Hematopoietic multipotent progenitor cell treated with erythropoietin and hydrocortisone succinate and interleukin-3 and kit ligand, for 8 days (in vitro differentiated cells): ENCODE data around the gene MAGT1.
A peak's percentile ranks its signal among the peaks of the same experiment; 100 is the strongest.
"Not testable (repeated sequence)": the region's sequence is repeated elsewhere in the genome, so short reads cannot be mapped to it uniquely, and the experiment has no call there.

Experiments used
- DNase-seq: peaks from one replicate; pipeline ENCODE4 v3.0.0-alpha.2; 2015

Gene MAGT1

GRCh38 chrX:77894921-77895886, at the start of gene MAGT1:
Gene MAGT1, minus strand, starts transcription at chrX:77895435. Its CDS starts 25 bp downstream, at chrX:77895410.
- DNase-seq, result peak; percentile 98

DNA sequence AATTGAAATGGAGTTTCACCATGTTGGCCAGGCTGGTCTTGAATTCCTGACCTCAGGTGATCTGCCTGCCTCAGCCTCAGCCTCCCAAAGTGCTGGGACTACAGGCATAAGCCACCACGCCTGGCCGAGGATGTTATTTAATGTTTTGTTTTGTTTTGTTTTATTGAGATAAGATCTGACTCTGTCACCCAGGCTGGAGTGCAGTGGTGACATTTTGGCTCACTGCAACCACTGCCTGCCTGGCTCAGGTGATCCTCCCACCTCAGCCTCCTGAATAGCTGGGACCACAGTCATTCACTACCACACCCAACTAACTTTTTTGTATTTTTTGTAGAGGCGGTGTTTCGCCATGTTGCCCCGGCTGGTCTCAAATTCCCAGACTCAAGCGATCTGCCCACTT, 49.8 kb upstream of the MAGT1 start:
- not testable (repeated sequence) for DNase-seq

DNA sequence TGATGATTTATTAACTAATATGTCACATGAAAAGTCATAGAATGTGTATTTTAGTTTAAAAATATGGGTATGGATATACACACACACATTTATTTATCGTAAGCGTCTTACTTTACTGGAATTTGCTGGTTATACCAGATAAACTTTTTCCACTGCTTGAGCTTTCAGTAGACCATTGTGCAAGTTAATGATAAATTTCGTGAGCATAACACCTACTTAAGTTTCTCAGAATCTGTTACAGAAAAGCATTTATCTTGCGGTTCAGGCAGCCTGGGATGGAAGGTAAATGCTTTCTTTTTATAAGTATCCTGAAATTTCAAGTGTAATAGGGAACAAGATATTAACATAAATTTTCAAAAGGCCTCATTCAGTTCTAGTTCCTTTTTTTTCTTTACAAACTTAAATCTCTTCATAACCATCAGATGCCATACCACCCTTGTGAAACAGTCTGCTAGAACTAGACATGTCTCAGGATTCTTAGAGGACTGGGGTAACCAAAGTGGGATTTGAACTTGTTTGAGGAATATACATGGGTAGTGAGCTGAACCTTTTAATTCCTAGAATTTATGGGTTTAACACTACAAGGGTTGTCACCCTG, 42.9 kb upstream of the MAGT1 start:
- peak; percentile 86 for DNase-seq

GRCh38 chrX:77937291-77937690, 42.1 kb upstream of the MAGT1 start:
- DNase-seq, result peak; percentile 32

DNA sequence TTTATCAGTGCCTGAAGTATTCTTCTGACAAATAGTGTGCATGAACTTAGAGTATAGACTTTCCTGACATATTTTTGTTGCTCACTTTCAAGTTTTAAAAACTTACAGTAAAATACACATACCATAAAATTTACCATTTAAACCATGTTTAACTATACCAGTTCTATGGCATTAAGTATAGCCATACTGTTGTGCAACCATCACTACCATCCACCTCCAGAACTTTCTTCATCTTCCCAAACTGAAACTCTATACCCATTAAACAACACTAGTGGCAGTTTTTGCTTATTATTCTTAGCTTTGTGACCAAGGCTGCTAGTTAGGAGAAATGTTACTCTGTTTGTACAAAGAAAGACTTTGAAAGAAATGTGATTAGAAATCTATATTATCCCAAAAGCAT, 41.1 kb upstream of the MAGT1 start:
- DNase-seq, result no peak

GRCh38 chrX:77935886-77936285, 40.7 kb upstream of the MAGT1 start:
- DNase-seq, result no peak

- no peak for DNase-seq
Observed at GRCh38 chrX:77930581-77930980, 35.3 kb upstream of the MAGT1 start.

DNA sequence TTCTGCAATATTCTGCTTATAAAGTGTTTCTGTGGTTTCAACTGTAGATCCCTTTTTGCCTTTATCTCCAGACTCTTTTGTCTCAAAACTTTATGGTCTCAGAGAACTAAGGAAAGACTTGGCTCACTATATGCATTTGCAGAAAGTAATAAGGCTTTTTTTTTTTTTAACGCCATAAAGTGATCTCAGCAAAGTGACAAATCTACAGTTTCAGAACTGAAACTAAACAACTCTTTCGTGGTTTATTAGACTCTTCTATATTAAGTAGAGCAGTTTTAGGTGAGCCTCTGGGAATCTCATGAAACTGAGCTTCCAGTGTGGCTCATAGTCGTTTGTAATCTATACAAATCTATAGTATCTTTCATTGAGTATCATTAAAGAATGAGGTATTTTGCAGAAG, 30.5 kb upstream of the MAGT1 start:
- DNase-seq, result no peak

DNA sequence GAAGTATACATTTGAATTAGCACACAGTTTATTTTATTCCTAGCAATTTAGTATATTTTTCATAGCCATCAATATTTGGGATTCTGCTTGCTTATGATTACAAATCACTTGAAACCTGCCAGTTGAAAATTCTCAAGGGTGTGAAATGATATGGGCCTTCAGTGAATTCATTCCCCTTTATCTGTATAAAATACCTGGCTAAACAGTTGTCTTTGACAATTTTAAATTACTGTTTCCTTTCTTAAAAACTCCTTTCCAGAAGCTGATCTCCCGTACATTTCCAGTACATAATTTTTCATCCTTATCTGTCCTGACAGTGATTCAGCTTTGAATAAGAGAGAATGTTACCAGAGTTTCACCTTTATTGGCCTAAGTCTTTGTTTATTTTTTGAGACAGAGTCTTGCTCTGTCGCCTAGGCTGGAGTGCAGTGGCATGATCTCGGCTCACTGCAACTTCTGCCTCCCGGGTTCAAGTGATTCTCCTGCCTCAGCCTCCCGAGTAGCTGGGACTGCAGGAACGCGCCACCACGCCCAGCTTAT, 29.2 kb upstream of the MAGT1 start:
- DNase-seq, result no peak

DNA sequence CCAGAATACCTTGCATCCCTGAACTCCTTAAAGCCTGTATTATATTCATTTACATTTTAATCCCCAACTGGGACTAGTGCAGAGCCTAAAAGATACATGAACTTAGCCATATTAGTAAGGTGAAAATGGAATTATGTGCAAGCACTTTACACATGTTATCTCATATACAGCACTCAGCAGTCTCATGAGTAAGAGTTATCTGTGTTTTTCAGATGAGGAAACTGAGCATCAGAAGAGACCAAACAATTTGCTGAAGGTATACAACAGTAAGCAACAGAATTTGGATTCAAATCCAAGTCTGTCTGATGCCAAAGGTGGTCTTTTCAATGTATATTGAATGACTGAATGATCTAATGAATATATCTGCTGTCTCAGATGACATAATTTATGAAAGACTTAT, 27.6 kb upstream of the MAGT1 start:
- DNase-seq, result peak; percentile 73

DNA sequence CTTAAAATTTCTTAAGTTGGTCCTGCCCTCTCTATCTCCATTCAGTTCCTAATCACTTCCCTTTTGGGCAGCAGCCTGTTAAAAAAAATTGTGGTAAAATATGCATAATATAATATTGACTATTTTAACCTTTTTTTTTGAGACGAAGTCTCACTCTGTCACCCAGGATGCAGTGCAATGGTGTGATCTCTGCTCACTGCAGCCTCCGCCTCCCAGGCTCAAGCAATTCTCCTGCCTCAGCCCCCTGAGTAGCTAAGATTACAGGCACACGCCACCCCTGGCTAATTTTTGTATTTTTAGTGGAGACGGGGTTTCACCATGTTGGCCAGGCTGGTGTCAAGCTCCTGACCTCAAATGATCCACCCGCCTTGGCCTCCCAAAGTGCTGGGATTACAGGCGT, 24.1 kb upstream of the MAGT1 start:
- not testable (repeated sequence) for DNase-seq

DNA sequence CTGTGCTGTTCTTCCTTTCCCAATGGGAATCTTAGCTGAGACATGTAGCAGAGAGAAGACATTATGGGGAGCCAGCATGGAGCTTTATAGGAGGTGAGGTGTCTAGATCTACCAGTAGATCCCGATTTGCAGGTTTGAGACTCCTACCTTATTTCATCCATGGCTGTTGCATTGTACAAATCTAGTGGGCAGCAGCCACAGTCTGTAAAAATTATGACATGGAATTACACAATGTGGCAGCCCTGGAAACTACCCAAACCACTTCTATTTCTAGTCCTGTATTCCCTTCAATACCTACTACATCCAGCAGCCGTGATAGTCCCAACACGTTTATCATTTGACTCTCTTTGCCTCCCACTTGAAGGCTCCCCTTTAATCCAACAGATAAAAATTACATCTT, 23.3 kb upstream of the MAGT1 start:
- no peak for DNase-seq

- DNase-seq, result no peak
Observed at GRCh38 chrX:77917294-77917933, 22.2 kb upstream of the MAGT1 start.

- peak; percentile 94 for DNase-seq
Observed at GRCh38 chrX:77910108-77910840, 15.0 kb upstream of the MAGT1 start, which contains the start of gene ATP7A. Gene ATP7A, plus strand, starts transcription at chrX:77910693. Its CDS starts 60,949 bp downstream, at chrX:77971642.

GRCh38 chrX:77901506-77901905, 6.3 kb upstream of the MAGT1 start:
- DNase-seq, result no peak

- DNase-seq, result no peak
Observed at GRCh38 chrX:77900688-77901087, 5.5 kb upstream of the MAGT1 start.

DNA sequence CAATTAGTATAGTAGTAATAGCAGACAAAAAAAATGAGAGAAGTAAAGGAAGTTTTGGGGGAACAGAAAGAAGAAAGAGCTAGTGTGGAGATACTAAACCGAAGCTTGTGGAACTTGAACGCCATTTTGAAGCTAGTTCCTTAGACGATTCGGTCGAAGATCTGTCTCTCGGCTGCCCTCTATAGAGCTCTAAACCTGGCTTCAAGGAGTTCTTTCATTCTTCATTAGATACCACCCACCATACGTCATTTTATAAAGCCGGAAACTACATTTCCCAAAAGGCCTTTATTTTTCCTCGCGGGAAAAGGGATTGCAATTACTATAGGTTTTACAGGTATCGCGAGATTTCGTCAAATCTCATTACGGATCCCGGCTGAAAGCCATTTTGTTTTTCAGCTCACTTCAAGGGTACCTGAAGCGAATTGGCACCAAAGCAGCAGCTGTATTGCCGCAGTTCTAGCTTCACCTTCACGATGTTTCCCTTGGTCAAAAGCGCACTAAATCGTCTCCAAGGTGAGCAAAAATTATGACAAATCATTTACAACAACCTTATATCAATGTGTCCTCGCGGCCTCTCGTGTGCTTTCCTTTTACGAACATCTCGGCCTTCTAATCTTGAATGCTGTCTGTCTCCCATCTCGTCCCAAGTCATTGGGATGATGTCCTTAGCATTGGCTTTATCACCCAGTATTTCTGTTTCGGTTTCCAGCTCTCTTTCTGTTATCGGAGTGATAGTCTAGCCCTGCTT, 4.0 kb upstream of the MAGT1 start, which contains the start of gene COX7B:
TSS of gene COX7B (plus strand) at position 388 of the 748 bp plus-strand sequence. CDS start at position 474, 86 bp downstream.
- DNase-seq, result peak; percentile 98

DNA sequence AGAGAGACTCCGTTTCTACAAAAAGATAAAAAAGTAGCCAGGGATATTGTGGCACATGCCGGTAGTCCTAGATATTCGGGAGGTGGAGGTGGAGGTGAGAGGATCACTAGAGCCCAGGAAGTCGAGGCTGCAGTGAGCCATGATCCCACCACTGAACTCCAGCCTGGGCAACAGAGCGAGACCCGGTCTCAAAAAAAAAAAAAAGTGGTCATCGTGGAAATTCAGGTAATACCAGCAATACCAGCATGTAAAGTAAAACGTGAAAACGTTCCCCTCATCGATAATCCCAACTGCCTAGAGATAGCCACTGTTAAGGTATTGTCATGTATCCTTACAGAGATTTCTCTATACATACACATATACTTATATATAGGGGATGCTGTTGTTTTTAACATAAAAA, 1.5 kb downstream of the MAGT1 start:
- no peak for DNase-seq

DNA sequence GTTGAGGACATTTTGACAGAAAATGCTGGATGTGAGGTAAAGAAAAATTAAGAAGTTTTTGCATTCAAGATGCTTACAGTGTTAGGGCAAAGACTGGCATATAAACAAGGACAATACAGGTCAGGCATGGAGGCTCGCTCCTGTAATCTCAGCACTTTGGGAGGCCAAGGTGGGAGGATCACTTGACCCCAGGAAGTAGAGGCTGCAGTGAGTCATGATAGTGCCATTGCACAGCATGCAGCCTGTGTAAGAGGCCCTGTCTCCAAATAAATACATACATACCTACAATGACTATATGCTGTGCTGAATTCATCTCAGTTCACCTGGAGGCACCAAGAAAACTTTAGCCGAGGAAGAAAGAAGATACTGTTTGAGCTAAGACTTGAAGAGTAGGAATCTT, 2.3 kb downstream of the MAGT1 start:
- DNase-seq, result no peak

- not testable (repeated sequence) for DNase-seq
Observed at GRCh38 chrX:77881418-77881817, 13.8 kb downstream of the MAGT1 start.

- no peak for DNase-seq
Observed at GRCh38 chrX:77875372-77875771, 19.9 kb downstream of the MAGT1 start.

DNA sequence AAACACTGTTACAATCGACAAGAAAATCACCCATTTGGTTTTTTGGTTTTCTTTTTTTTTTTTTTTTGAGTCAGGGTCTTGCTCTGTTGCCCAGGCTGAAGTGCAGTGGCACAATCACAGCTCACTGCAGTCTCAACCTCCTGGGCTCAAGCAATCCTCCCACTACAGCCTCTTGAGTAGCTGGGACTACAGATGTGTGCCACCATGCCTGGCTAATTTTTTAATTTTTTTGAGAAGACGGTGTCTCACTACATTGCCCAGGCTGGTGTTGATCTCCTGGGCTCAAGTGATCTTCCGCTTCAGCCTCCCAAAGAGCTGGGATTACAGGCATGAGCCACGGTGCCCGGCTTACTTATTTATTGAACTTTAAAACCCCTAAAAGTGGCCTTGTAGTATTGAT, 63.7 kb downstream of the MAGT1 start:
- DNase-seq, result not testable (repeated sequence)
